HG03439 (cell line): Measurements from ENCODE around the gene SMIM1.
"Not testable (repeated sequence)": the region's sequence is repeated elsewhere in the genome, so short reads cannot be mapped to it uniquely, and the experiment has no call there.

ENCODE experiments used
- ATAC-seq: cut with Tn5 transposase; IDR thresholded peaks from one replicate; pipeline ENCODE4 v1.9.1; 2021; ENCODE audit warnings: mild to moderate bottlenecking, moderate library complexity; ENCODE audit not compliant: unreplicated experiment

The SMIM1 gene, protein sequence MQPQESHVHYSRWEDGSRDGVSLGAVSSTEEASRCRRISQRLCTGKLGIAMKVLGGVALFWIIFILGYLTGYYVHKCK

DNA sequence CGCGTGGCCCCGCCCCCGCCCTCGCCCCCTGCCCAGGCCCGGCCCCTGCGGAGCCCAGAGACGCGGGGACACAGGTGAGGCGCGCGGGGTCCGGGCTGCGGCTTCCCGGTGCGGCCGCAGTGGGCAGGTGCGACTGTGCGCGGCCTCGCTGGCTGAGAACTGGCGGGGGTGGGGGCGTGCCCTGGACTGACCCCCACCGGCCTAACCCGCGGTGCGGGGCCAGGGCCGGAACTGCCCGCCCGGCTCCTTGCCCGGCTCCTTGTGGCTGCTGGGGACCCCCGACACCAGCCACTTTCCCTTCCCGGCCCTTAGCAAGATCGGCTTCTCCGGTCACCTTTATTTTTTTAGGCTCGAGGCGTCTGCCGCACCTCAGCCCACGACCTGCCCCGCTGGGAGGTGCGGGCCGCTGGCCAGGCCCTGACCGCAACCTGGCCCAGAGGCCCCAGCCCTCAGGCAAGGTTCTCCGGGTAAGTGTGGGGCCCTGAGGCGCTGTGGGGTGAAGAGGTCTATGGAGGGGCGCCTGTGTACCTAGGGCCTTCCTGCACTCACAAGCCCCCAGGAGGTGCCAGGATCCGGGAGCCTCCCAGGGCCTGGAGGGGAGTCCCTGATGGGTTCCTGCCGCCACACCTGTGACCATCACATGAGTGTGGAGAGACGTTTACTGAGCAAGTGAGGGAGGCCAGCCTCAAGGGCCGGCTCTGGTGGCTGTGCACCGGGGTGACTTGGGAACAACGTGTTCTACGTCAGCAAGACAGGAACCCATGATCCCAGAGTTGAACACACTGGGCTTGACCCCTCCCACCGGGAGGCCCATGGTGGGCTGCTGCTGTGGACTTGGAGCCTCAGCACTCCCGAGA, at the start of gene SMIM1:
TSS of gene SMIM1 (plus strand) at position 35 of the 857 bp plus-strand sequence. CDS start 2,625 bp downstream, outside the sequence.
- peak; percentile 22 for ATAC-seq

DNA sequence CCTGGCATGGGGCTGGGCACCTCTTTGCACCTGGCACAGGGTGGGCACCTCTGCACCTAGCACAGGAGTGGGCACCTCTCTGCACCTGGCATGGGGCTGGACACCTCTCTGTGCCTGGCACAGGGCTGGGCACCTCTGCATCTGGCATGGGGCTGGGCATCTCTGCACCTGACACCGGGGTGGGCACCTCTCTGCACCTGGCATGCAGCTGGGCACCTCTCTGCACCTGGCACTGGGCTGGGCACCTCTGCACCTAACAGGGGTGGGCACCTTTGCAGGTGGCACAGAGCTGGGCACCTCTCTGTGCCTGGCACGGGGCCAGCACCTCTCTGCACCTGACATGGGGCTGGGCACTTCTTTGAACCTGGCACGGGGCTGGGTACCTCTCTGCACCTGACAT, 49.7 kb upstream of the SMIM1 start:
- ATAC-seq, result no peak

DNA sequence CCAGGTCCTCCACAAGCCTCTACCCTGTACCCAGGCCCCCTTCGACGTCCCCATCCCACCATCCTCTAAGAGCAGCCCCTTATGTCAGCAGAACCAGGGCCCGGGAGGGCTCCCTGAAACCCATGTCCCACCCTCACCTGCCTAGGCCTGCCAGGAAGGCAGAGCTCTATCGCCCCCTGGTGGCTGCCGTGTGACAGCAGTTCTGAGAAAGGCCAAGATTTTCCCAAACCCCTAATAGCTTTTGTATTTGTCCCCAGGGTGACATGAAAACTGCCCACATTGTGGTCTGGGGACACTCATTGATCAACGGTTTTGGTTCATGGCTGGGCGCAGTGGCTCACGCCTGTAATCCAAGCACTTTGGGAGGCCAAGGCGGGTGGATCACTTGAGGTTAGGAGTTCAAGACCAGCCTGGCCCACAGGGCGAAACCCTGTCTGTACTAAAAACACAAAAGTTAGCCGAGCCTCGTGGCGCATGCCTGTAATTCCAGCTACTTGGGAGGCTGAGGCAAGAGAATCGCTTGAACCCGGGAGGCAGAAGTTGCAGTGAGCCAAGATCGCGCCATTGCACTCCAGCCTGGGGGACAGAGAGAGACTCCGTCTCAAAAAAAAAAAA, 48.0 kb upstream of the SMIM1 start:
- not testable (repeated sequence) for ATAC-seq

DNA sequence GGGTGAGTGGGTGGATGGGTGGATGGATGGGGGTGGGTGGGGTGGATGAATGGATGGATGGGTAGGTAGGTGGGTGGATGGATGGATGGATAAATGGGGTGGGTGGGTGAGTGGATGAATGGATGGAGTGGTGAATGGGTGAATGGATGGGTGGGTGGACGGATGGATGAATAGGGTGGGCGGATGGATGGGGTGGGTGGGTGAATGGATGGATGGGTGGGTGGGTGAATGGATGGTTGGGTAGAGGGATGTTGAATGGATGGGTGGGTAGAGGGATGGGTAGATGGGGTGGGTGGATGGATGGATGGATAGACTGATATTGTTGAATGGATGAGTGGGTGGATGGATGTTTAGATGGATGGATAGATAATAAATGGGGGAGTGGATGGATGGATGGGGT, 47.2 kb upstream of the SMIM1 start:
- ATAC-seq, result no peak

DNA sequence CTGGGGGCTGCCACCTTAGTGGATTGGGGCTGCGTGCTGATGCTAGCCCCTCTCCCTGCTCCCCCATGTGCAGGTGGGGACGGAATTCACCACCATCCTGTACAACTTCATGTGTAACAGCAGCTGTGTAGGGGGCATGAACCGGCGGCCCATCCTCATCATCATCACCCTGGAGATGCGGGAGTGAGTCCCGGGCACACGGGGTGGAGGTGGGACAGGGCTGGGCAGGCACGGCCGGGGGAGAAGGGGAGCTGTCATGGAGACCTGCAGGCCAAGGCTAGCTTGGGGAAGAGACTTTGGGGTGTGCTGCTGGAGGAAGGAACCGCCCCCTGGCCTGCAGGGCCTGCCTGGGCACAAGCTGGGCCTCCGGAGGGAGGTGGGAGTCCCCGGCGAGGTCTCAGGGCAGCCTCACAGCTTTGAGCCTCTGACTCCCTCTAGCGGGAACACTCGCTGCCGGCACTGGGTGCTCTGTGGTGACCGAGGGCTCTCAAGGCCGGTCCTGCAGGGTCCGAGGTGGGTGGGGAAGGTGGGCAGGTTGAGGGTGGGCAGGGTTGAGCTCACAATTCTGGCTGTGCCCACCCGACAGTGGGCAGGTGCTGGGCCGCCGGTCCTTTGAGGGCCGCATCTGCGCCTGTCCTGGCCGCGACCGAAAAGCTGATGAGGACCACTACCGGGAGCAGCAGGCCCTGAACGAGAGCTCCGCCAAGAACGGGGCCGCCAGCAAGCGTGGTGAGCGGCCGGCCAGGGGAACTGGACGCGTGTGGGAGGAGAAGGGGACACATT, 45.3 kb upstream of the SMIM1 start:
- ATAC-seq, result no peak

DNA sequence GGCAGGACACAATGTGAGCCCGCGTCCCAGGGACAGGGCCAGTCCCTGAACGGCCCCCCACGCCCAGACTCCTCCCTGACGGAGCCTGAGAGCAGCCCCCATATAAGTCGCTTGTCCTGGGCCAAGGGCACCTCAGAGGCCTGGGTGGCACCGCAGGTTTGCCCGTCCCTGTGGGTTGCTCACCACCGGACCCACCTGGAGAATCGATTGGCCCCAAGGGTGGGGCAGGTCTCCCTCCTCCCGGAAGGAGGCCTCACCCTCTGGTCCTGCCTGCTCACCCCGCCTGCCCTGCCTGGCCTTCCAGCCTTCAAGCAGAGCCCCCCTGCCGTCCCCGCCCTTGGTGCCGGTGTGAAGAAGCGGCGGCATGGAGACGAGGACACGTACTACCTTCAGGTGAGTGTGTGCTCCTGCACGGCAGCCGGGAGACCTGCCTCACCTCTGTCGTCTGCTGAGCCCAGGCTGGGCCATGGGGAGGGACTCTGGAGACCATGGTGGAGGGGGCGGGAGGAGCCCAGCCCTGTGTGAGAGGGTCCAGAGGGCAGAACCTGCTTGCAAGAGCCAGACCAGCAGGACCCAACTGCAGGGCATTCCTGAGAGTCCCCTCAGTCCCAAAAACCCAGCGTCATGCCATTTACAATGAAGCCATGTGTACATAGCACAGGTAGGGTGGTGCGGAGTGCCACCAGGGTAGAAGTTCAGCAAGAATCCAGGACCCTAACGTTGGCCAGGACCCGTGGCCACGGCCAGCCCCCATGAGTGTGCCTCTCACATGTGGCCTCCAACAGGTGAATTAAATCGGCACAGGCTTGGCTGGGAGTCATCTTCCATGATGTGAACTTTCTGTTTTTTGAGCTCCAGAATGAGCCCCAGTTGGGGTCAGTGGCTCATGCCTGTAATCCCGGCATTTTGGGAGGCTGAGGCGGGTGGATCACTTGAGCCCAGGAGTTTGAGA, 44.4 kb upstream of the SMIM1 start:
- ATAC-seq, result no peak

DNA sequence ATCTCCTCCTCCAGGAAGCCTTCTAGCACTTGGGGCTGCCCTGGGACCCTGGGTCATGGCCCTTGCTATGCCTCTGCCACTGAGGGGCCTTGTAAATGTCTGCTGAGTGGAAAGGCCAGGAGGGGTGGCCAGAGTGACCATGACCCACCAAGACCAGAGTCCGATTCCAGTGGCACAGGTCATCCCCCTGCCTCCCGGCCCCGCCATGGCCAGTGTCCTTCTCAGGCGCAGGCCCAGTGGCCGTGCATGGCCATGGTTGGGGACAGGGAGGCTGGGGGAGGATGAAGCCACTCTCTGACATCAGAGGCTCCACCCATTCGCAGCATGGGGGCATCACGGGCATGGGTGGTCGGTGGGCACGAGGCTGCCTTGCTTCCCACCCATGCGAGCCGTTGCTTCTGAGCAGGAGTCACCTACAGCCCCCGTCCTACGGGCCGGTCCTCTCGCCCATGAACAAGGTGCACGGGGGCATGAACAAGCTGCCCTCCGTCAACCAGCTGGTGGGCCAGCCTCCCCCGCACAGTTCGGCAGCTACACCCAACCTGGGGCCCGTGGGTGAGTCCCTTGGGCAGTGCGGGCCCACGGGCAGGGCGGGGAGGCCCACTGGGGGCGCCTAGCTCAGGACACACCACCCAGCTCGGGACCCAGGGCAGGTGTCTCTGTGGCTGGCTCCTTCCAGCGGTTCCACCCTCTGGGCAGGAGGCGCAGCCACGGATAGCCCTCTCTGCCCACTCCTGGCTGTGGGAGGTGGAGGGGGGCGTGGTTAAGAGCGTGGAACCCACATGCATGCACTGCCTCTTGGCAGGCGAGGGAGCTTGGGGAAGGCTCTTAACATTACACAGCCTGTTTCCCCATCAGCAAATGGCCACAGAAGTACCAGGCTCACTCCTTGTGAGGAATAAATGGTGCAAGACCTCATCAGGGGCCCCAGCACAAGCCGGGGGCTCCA, 42.7 kb upstream of the SMIM1 start:
- ATAC-seq, result no peak

DNA sequence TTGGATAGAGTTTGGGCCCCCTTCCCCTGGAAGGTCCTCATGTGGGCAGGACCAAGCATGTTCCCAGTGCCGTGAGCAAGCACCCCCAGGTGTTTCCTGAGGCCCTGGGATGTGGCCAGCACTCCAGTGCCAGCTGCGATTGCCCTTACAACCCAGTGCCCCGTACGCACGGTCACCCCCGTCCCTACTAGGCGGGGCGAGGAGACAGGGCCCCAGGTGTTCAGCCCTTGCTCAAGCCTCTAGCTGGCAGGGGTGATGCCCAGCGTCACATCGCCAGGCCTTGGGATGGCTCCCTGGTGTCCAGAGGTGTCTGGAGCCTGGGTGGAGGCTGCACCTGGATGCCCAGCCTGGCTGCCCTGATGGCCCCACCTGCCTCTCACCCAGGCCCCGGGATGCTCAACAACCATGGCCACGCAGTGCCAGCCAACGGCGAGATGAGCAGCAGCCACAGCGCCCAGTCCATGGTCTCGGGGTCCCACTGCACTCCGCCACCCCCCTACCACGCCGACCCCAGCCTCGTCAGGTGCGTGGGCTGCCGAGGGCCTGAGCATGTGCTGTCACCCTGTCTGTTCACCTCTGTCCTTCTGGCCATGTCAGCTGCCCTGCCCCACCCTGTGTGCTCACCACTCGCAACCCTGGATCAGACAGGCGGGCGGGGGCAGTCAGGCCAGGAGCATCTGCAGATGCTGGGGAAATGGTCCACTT, 41.9 kb upstream of the SMIM1 start:
- no peak for ATAC-seq

DNA sequence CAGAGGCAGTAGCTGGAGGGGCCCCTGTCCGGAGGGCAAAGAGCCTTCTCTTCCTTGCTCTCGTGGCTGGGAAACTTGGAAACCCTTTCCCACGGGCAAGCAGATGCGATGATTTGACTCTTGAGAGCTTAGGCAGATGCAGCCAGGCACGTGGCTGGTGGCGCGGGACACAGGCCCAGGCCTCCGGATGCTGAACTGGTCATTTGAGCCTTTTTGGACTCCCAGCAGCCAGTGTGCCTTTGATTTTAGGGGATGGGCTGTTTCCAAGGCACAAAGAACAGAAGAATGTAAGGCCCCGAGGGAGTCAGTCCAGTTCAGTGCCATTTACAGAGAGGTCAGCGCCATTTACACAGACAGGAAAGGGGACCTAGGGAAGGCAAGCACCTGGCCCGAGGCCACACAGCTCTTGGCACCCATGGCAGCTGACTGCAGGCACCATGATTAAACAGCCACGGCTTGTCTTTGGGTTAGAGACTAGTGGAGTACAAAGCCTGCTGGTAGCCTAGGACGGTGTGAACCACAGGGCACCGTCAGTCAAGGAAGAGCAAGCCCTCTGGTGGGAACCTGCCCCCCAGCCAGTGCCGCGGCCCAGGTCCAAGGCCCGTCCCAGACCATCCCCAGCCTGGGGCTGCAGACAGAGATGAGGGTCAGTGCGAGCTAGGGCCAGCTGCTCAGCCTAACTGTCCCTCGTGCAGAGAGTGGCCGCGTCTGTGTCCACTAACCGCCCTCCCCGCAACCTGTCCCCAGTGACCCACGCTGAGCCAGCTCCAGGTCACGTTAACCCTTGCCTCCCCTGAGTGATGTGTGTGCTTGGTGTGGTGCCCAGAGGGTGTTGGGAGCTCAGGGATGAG, 40.7 kb upstream of the SMIM1 start:
- ATAC-seq, result no peak

DNA sequence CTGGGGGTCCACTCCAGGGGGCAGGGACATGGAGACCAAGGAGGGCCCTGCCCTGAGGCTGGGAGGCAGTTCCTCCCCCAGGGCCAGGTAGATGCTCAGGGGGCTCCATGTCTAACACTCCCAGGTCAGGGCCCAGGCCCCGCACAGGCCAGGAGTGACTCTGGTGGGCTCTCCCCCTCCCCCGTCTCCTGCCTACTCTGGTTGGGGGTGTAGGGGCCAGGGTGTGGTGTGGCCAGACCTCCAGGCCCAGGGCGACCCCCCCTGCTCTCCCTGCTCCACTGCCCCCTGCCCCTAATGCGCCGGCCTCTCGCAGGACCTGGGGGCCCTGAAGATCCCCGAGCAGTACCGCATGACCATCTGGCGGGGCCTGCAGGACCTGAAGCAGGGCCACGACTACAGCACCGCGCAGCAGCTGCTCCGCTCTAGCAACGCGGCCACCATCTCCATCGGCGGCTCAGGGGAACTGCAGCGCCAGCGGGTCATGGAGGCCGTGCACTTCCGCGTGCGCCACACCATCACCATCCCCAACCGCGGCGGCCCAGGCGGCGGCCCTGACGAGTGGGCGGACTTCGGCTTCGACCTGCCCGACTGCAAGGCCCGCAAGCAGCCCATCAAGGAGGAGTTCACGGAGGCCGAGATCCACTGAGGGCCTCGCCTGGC, 40.0 kb upstream of the SMIM1 start:
- no peak for ATAC-seq

DNA sequence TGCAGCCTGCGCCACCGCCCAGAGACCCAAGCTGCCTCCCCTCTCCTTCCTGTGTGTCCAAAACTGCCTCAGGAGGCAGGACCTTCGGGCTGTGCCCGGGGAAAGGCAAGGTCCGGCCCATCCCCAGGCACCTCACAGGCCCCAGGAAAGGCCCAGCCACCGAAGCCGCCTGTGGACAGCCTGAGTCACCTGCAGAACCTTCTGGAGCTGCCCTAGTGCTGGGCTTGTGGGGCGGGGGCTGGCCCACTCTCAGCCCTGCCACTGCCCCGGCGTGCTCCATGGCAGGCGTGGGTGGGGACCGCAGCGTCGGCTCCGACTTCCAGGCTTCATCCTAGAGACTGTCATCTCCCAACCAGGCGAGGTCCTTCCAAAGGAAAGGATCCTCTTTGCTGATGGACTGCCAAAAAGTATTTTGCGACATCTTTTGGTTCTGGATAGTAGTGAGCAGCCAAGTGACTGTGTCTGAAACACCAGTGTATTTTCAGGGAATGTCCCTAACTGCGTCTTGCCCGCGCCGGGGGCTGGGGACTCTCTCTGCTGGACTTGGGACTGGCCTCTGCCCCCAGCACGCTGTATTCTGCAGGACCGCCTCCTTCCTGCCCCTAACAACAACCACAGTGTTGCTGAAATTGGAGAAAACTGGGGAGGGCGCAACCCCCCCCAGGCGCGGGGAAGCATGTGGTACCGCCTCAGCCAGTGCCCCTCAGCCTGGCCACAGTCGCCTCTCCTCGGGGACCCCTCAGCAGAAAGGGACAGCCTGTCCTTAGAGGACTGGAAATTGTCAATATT, 39.3 kb upstream of the SMIM1 start:
- no peak for ATAC-seq

DNA sequence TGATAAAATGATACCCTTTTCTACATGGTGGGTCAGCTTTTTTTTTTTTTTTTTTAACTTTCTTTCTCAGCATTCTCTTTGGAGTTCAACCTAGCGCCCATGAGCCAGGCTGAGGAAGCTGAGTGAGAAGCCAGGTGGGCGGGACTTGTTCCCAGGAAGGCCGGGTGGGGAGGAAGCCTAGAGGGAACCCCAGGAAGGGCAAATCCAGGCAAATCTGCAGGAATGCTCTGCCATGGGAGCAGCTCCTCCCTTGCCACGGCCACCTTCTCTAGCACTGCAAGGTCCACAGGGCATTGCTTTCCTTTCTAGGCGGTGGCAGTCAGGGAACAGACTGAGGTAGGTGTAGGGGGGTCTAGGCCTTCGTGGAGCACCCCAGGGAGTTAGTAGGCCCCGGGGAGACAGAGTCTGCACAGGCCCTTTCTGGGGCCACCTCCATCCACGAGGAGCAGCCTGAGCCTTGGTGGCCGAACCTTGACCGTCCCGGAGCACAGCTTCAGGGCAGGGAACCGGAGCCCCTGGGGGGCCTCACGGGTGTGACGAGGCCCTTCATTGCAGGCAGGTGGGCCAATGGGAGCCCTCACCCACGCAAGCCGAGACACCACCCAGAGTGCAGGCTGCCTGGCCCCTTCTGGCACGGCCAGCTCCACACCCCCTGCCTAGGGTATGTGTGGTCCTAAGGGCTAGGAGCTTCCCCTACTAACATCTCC, 38.5 kb upstream of the SMIM1 start:
- ATAC-seq, result no peak

DNA sequence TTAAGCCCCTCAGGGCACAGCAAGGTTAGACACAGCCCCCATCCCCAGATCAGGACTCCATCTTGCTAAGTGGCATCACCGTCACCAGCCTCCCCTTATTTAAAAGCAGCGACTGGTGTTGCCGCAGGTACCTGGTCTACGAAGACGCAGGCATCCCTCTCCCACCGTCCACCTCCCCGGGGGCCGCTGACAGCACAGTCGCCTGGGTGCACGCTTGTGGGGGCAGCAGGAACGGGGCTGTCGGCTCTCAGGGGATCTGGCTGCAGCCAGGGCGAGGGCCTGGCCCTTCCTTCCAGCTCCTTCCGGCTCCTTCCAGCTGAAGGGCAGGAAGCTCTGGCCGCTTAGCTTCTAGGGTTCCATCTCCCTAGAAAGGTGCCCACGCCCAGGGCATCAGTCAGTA, 37.9 kb upstream of the SMIM1 start:
- no peak for ATAC-seq

DNA sequence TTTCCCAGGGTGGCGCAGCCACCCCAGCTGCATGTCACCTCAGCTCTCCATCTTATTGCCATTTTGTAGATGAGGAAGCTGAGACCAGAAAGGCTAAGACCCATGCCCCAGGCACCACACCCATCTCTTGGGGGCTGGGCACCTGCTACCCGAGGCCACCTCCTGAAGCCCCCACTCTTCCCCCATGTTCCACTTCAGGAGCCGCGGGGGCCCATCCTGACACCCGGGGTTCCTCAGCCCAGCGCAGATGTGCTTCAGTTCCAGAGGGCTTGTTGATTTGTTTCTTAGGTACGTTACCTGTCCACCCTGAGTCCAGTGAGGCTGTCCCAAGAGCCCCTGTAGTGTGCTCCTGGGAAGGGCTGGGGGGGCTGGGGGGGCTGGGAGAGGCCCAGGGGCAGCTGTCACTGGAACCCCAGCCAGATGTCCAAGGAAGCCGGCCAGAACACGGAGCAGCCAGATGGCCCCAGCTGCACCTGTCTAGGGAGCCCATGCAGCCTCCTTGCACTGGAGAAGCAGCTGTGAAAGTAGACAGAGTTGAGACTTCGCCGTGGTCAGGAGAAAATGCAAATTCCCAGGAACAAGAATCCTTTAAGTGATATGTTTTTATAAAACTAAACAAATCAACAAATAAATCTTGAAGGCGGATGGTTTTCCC, 37.4 kb upstream of the SMIM1 start:
- ATAC-seq, result no peak

DNA sequence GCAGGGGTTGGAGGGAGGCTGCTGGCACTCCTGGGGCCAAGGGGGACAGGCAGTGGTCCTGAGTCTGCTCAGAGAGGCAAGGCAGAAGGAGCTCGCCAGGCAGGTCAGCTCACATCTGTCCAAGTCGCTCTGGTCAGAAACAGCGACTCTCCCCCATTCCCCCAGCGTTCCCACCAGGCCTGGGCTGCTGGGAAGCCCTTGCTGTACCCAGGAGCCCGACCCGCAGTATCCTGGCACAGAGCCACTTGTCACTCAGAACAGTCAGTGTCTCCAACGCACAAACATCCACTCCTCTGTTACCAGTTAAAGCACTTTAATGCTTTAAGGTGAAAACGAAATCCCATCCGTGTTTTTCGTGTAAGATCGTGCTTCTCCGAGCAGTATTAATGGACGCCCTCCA, 36.9 kb upstream of the SMIM1 start:
- ATAC-seq, result no peak
